ENCODE measurements around the gene B4GALNT2.

The B4GALNT2 gene

GRCh38 chr17:49213847-49214246 is 81.3 kb downstream of the B4GALNT2 start:
- no peak for DNase-seq

- DNase-seq = no peak
Observed at GRCh38 chr17:49214676-49215360, 82.2 kb downstream of the B4GALNT2 start.

GRCh38 chr17:49216482-49216881 is 83.9 kb downstream of the B4GALNT2 start:
- DNase-seq = no peak

- DNase-seq = no peak
Observed at GRCh38 chr17:49216953-49217650, 84.5 kb downstream of the B4GALNT2 start.

GRCh38 chr17:49217651-49218413 is 85.3 kb downstream of the B4GALNT2 start:
- DNase-seq = peak in 2 of 4 experiments; percentile 36 to 49

GRCh38 chr17:49218941-49219913 is 86.7 kb downstream of the B4GALNT2 start:
- peak in 1 of 4 experiments; percentile 18 for DNase-seq

- DNase-seq = no peak
Observed at GRCh38 chr17:49219987-49220386, 87.4 kb downstream of the B4GALNT2 start.

- no peak for DNase-seq
Observed at GRCh38 chr17:49223168-49223516, 90.6 kb downstream of the B4GALNT2 start.

- peak; percentile 28 to 58 (median 50) for DNase-seq
Observed at GRCh38 chr17:49223517-49224197, 91.1 kb downstream of the B4GALNT2 start.

GRCh38 chr17:49224198-49224996 is 91.8 kb downstream of the B4GALNT2 start:
- DNase-seq = peak in 2 of 4 experiments; percentile 25 to 55

GRCh38 chr17:49224997-49225337 is 92.4 kb downstream of the B4GALNT2 start:
- DNase-seq = no peak

- DNase-seq = no peak
Observed at GRCh38 chr17:49225554-49226236, 93.1 kb downstream of the B4GALNT2 start.
